ENCODE measurements around the gene EFCAB14.

EFCAB14 gene

DNA sequence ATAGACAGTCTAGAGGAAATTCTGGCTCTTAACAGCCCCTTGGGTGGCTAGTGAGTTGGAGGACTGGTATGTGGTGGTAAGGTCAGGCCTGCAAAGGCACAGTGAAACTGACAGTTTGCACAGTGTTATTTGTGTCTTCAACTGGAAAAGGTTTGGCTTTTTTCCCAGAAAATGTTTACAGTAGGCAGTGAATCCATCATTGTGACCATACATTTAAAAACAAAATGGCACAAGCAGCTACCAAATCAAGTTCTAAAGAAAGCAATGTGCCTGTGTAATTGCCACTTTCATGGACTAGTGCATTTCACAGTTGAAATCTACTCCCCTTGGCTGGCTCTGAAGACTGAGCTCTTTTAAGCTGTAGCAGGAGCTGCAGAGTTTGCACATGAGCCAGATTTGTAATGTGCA lies 75.5 kb downstream of the EFCAB14 start:
- peak overlapping the region; percentile 57; the same call in 1 of the 2 replicates for H3K27ac ChIP-seq

DNA sequence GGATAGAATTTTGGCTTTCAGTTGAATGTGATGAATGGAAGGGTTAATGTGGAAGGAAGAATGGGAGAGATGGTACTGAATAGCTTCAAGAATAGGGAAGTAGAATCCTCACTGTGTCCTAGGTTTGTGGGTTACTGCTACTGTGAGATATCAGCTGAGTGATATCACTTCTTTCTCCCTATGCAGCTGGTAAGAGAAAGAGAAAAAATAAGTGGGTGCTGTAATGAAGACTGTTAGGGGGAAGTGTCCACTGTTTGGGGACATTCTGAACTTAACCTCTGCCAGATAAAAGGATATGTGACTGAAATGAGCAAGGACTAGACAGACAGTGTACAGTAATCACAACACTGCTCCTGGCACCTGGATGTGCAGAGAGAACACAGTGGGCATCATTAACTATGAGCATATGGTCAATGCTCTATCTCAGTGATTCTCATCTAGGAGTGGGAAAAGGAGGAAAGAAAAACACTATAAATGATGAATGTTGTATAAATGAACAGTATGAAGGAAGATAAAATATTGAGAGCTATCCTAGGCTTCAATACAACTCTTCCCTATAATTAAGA lies 76.7 kb downstream of the EFCAB14 start:
- H3K27ac ChIP-seq = no peak overlapping the region
- TF ChIP-seq, protein P1, sequence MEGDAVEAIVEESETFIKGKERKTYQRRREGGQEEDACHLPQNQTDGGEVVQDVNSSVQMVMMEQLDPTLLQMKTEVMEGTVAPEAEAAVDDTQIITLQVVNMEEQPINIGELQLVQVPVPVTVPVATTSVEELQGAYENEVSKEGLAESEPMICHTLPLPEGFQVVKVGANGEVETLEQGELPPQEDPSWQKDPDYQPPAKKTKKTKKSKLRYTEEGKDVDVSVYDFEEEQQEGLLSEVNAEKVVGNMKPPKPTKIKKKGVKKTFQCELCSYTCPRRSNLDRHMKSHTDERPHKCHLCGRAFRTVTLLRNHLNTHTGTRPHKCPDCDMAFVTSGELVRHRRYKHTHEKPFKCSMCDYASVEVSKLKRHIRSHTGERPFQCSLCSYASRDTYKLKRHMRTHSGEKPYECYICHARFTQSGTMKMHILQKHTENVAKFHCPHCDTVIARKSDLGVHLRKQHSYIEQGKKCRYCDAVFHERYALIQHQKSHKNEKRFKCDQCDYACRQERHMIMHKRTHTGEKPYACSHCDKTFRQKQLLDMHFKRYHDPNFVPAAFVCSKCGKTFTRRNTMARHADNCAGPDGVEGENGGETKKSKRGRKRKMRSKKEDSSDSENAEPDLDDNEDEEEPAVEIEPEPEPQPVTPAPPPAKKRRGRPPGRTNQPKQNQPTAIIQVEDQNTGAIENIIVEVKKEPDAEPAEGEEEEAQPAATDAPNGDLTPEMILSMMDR (conservative IDR thresholded peaks at IDR 0.05) = no peak
- TF ChIP-seq ZFX (IDR thresholded peaks at IDR 0.05) = no peak

More for the DNA sequence above, 75.5 kb downstream of the EFCAB14 start:
- no peak for TF ChIP-seq ZFX (IDR thresholded peaks at IDR 0.05)
- TF ChIP-seq, protein P1 (conservative IDR thresholded peaks at IDR 0.05) = no peak

DNA sequence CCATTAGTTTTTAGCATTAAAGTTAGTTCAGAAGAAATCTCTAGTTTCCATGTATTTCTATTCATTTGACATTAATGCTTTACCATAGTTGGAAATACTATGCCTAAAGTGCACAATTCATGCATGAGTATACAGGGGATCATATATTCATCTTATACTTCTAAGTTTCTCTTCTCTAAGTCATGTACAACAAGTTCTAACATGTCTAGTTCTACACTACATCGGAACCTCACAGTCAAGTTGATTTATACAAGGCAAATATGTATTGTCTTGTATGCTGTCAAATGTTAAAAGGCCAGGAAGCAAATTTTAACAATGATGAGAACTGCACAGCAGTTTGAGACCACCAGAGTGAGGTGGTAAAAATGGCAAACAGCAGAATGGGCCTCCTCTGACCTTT lies 79.4 kb downstream of the EFCAB14 start:
- H3K27ac ChIP-seq = no peak overlapping the region
- no peak for TF ChIP-seq ZFX (IDR thresholded peaks at IDR 0.05)
- TF ChIP-seq, protein P1 (conservative IDR thresholded peaks at IDR 0.05) = no peak

DNA sequence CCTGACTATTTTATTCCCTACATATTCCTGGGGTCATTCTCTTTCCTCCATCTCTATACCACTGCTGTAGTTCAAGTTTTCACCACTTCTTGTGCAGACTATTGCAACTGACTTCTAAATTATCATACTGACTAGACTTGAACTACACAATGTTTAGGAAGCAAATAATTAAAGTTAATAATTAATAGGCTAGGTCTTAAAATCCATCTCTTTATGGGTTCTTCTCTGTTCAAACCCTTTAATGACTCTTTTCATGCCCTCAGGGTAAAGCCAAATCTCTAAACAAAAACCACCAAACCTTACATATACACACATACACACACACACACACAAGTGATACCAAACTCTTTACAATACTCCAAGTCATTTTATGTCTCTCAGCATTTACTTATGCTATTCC lies 80.0 kb downstream of the EFCAB14 start:
- TF ChIP-seq ZFX (IDR thresholded peaks at IDR 0.05) = no peak
- TF ChIP-seq, protein P1 (conservative IDR thresholded peaks at IDR 0.05) = no peak
- H3K27ac ChIP-seq = no peak overlapping the region

DNA sequence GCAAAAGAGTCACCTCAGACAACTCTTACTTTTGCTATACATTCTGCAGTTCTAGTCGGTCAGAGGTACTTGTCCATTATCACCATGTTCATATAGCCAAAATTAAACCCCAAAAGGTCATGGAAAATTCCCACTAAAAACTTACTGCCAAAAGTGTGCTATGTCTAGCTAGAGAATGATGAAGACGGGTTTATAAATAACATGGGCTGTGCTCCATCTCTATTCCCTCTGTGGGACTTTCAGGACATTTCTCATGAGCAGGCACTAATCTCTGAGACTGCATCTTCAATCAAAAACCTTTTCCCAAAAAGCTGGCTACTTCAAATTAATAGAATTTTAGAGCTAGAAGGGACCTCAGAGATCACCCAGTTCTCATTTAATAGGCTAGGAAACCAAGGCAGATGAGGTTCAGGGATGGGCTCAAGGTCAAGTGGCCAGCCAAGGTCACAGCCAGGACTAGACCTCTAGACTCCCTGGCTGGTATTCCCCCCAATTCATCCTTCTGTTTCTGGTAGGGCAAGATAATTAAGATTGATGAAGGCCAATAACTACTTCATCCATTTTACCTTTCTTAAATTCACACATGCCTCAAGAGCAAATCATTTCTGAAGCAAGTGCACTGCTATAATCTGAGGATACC lies 81.3 kb downstream of the EFCAB14 start:
- TF ChIP-seq, protein P1 (conservative IDR thresholded peaks at IDR 0.05) = no peak
- TF ChIP-seq ZFX (IDR thresholded peaks at IDR 0.05) = no peak
- H3K27ac ChIP-seq = no peak overlapping the region

DNA sequence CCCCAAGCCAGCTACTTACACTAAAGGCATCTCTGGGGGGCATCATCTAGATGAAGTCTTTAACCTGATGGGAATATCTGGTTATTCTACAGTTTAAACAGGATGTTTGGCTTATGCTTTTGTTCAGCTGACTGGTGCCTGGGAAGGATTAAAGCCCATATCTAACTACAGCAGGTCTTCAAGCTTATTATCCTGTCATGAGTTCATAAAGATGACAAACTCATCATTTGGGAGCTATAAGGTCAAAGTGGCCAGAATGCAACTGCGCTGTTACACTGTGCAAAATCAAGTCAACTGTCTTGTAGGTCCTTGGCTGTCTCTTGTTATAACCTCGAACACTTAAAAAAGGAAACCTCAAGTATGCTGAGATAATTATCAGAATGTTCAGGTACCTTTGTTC lies 83.7 kb downstream of the EFCAB14 start:
- no peak overlapping the region for H3K27ac ChIP-seq
- TF ChIP-seq ZFX (IDR thresholded peaks at IDR 0.05) = no peak
- TF ChIP-seq, protein P1 (conservative IDR thresholded peaks at IDR 0.05) = no peak

DNA sequence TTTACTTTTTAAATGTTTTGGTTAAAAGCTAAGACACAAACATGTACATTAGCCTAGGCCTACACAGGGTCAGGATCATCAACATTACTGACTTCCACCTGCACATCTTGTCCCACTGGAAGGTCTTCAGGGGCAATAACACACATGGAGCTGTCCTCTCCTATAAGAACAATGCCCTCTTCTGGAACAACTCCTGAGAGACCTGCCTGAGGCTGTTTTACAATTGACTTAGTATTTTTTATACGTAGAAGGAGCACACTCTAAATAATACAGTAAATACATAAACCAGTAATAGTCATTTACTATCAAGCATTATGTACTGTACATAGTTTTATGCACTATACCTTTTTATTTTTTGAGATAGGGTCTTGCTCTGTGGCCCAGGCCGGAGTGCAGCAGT lies 88.2 kb downstream of the EFCAB14 start:
- no peak for TF ChIP-seq ZFX (IDR thresholded peaks at IDR 0.05)
- TF ChIP-seq, protein P1 (conservative IDR thresholded peaks at IDR 0.05) = no peak
- no peak overlapping the region for H3K27ac ChIP-seq
